Activated CD8-positive, alpha-beta memory T cell treated with anti-CD3 and anti-CD28 coated beads for 1 hour (primary cell): ENCODE measurements around the gene ATP5F1B.

Experiments used
- DNase-seq, 2 donors: peaks; one replicate each; pipeline ENCODE4 v3.0.0-alpha.2; 2020; ENCODE audit warnings: low read depth in 1 of 2; ENCODE audit errors: extremely low read depth in 1 of 2

The ATP5F1B gene

GRCh38 chr12:56626701-56627100, 19.1 kb downstream of the ATP5F1B start:
- no peak for DNase-seq

GRCh38 chr12:56622535-56622934, 23.2 kb downstream of the ATP5F1B start:
- DNase-seq = no peak

GRCh38 chr12:56616925-56617324, 28.9 kb downstream of the ATP5F1B start:
- no peak for DNase-seq

DNA sequence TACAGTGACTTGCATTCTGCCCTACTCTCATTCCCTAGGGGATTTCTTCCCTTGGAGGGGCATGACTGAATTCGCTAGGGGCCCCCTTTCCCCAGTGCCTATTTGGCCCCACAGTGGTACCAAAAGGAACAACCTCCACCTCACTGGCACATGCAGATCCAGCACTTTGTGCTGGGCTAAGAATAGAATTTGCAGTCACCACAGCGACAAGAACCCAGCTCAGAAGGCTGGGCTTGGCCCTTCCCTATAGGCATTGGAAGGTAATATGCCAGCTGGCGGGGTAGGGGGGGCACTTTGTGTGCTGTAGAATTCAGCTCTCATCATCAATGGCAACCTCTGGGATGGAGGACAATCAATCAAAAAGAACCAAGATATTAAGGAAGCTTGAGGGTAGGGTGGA, 29.5 kb downstream of the ATP5F1B start:
- DNase-seq = no peak

DNA sequence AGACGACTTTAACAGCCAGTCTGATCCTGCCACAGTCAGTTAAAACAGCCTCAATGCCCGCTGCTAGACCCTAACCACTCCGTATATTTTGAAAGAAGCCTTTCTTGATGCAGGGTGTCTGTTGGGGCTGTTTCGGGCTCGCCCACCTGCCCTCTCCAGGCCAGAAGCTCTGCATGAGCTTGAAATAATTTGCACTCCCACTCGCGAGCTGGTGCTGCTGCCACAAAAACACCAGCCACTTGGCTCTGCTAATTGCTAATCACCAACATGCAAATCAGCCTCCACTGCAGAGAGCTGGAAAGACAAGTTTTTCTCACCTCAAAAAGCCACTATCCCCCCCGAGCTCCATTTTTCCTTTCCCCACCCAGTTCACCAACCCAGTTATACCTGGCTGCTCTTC, 31.2 kb downstream of the ATP5F1B start:
- no peak for DNase-seq

GRCh38 chr12:56604355-56604754, 41.4 kb downstream of the ATP5F1B start:
- DNase-seq = no peak

- DNase-seq = no peak
Observed at GRCh38 chr12:56602239-56602638, 43.5 kb downstream of the ATP5F1B start.

DNA sequence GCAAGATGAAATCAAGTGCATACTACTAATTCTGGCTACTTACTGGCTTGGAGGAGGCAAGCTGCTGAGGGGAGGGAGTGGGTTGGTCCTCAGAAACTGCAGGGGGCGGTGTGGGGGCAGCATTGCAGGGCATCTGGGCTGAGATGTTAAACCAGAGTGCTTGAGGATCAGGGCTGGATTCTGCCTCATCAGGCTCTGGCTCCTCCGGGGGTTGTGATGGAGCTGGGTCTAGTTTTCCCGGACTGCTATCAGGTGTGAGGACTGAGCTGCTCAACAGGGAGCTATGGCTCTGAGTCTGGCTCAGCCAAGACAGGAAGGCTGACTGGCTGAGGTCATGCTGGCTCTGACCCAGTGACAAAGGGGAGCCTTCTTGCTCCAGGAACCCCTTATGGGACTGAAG, 44.3 kb downstream of the ATP5F1B start:
- DNase-seq = no peak

GRCh38 chr12:56600753-56601152, 45.0 kb downstream of the ATP5F1B start:
- DNase-seq = no peak

GRCh38 chr12:56599797-56600196, 46.0 kb downstream of the ATP5F1B start:
- no peak for DNase-seq

DNA sequence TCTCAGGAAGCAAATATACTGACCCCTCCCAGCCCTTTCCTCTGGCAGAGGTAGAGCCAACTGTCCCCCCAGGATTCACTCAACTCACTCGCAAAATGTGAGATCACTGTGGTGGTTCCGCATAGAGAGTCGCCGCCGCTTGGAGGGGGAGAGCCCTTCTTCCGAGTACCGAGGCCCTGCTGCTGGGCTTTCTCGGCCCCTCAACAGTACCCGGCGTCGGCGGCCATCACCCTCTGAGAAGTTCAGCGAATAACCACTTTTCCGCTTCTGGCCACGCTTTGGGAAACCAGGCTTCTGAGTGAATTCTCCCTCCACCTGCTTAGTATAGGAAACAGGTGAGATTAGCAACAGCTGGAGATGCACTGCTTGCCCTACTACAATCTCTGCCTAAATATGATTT, 46.7 kb downstream of the ATP5F1B start:
- DNase-seq = no peak

DNA sequence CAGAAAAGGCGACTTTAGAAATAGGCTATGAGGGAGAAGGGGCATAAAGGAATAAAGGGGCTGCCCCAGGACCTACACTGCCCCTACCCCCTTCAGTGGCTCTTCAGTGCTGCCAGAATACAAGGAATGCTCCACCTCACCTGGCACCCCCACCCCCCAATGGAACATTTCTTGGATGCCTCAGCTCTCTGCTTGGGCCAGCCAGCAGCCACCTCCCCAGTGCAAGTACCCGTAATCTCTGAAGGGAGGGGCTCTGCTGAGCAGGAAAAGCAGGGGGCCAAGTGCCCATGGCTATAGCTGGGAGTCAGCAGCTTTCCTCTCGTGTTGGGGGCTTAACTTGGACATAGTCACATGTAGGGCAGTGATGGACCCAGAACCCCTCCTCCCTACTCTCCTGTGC, 49.0 kb downstream of the ATP5F1B start:
- no peak for DNase-seq

DNA sequence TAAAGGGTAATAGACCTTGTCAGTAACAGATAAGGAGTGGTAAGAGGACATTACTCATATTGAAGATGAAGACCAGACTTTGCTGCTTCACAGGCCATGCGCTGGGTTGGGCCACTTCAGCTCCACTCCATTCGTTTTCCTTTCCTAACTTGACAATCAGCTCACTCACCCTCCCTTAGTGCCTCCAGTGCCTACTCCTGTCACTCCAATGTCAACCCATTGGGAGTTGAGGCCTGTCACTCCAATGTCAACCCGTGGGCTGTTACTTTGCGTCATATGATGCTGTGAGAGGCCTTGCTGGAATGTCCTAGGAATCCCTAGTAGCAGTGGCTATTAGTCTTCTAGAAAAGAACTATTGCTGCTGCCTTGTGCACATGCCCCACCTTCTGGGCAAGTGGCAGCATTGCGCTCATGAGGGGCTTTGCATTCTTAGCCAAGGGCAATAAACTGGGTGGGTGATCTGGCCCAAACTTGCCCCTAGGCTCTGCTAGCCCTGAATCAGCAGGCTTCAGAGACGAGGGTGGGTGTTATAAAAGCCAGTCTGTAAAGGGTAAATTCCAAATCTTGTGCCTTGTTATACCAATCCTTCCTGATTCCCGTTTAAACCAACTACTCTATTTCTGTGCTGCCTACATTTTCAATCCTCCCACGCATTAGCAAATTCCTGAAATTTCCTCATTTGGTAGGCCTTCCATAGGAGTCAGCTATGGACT, 51.7 kb downstream of the ATP5F1B start:
- peak; percentile 15 to 39 for DNase-seq

- no peak for DNase-seq
Observed at GRCh38 chr12:56591961-56592360, 53.8 kb downstream of the ATP5F1B start.

GRCh38 chr12:56591126-56591525, 54.7 kb downstream of the ATP5F1B start:
- no peak for DNase-seq

DNA sequence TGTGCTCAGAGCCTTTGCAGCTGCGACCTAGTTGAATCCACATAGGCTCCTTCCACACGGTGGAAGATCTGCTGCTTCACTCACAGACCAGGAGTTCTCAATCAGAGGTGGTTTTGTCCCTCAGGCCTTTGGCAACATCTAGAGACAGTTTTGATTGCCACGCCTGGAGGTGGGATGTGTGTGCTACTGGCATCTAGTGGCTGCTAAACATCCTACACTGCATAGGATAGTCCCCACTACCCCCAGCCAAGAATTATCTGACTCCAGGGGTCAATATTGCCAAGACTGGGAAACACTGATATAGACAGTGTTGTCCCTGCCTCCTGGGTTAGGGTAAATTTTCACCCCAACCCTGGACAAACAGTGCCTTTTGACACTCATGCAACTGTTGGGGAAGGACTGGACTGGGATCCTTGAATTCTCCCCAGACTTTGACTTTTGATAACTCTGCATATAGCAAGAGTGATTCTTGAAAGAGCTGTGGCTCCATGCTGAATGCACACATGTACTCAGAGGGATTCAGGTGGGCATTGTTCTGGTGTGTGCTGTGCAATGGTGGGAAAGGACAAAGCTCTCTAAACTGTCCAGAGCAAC, 55.5 kb downstream of the ATP5F1B start:
- DNase-seq = no peak

GRCh38 chr12:56589783-56590182, 56.0 kb downstream of the ATP5F1B start:
- no peak for DNase-seq
